ENCODE measurements around the gene KCNK3.

GRCh38 chr2:26679867-26680266 lies 12.7 kb upstream of the KCNK3 start:
- TF ChIP-seq POLR2A (IDR thresholded peaks at IDR 0.05): no peak
- TF ChIP-seq, protein P1, sequence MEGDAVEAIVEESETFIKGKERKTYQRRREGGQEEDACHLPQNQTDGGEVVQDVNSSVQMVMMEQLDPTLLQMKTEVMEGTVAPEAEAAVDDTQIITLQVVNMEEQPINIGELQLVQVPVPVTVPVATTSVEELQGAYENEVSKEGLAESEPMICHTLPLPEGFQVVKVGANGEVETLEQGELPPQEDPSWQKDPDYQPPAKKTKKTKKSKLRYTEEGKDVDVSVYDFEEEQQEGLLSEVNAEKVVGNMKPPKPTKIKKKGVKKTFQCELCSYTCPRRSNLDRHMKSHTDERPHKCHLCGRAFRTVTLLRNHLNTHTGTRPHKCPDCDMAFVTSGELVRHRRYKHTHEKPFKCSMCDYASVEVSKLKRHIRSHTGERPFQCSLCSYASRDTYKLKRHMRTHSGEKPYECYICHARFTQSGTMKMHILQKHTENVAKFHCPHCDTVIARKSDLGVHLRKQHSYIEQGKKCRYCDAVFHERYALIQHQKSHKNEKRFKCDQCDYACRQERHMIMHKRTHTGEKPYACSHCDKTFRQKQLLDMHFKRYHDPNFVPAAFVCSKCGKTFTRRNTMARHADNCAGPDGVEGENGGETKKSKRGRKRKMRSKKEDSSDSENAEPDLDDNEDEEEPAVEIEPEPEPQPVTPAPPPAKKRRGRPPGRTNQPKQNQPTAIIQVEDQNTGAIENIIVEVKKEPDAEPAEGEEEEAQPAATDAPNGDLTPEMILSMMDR (IDR thresholded peaks at IDR 0.05): no peak
